T-cell (primary cell): Measurements from ENCODE around the gene ERCC3. TPM values are rescaled to one million over a fixed set of nuclear protein-coding genes. Genes with fewer than 3 reads are reported as not detected.
"Not testable (repeated sequence)": the region's sequence is repeated elsewhere in the genome, so short reads cannot be mapped to it uniquely, and the experiment has no call there.

Source experiments
- ATAC-seq, 4 experiments: fragments of 200-7000 bp in 3 of 4; fragments of 150-1000 bp in 1 of 4; cut with Tn5 transposase; replicated peaks in 1 of 4; 1 replicate in 3 of 4; 2 replicates in 1 of 4; pipeline ENCODE4 v1.10.0; 2021; ENCODE audit warnings: moderate library complexity in 3 of 4, mild to moderate bottlenecking in 2 of 4, moderate number of reproducible peaks in 1 of 4
- CTCF ChIA-PET, 2 donors: fragments of 300-600 bp; sonication (Branson Sonifier 250); formaldehyde crosslinking; loops; one replicate each; lab custom pipeline; 2022; ENCODE audit warnings: antibody characterized with exemption in 2 of 2; lab: Charles Lee
- POLR2A ChIA-PET, 2 donors: fragments of 300-600 bp; sonication (Branson Sonifier 250); formaldehyde crosslinking; loops; one replicate each; lab custom pipeline; 2022; ENCODE audit warnings: antibody characterized with exemption in 2 of 2; lab: Charles Lee
- DNase-seq, 35 experiments: peaks; one replicate each; pipeline versions ENCODE4 v3.0.0 to v3.0.0-alpha.2; 2013 to 2023
- H3K27ac ChIP-seq: one replicate; pipeline ENCODE4 v1.5.1; 2013; ENCODE audit warnings: low read length
- H3K27me3 ChIP-seq, 2 experiments: replicated peaks in 1 of 2; 1 replicate in 1 of 2; 2 replicates in 1 of 2; pipeline versions ENCODE4 v1.6.1 to v1.7.0; 2013; ENCODE audit warnings: low read length in 1 of 2, mixed read lengths in 1 of 2; ENCODE audit not compliant: control insufficient read depth in 2 of 2, insufficient read depth in 2 of 2; ENCODE audit errors: extremely low read depth in 1 of 2
- H3K36me3 ChIP-seq, 2 donors: 1 replicate in 1 of 2; 2 replicates in 1 of 2; pipeline versions ENCODE4 v1.6.1 to v1.7.0; 2013; ENCODE audit warnings: low read length in 1 of 2; ENCODE audit not compliant: control insufficient read depth in 2 of 2, insufficient read depth in 1 of 2; ENCODE audit errors: extremely low read depth in 1 of 2
- H3K4me1 ChIP-seq, 2 experiments: 1 replicate in 1 of 2; 2 replicates in 1 of 2; pipeline versions ENCODE4 v1.6.1 to v1.7.0; 2013; ENCODE audit warnings: low read length in 2 of 2, mixed read lengths in 1 of 2; ENCODE audit not compliant: insufficient read depth in 2 of 2, control insufficient read depth in 1 of 2; ENCODE audit errors: extremely low read depth in 1 of 2
- H3K4me3 ChIP-seq, 2 donors: 1 replicate in 1 of 2; 2 replicates in 1 of 2; pipeline versions ENCODE4 v1.5.1 to v1.7.0; 2013; ENCODE audit warnings: mild to moderate bottlenecking in 2 of 2, low read length in 1 of 2, moderate library complexity in 1 of 2; ENCODE audit not compliant: control insufficient read depth in 1 of 2; ENCODE audit errors: extremely low read depth in 1 of 2
- H3K9me3 ChIP-seq: 2 replicates; pipeline ENCODE4 v1.7.0; 2013
- H3K27ac Mint-ChIP-seq, 2 donors: one replicate each; pipeline ENCODE4 v1.8.0; 2020 to 2021; ENCODE audit warnings: mild to moderate bottlenecking in 2 of 2, mixed read lengths in 2 of 2
- H3K27me3 Mint-ChIP-seq, 2 donors: one replicate each; pipeline ENCODE4 v1.8.0; 2021 to 2022; ENCODE audit warnings: mixed read lengths in 2 of 2
- H3K36me3 Mint-ChIP-seq: one replicate; pipeline ENCODE4 v1.8.0; 2021; ENCODE audit warnings: mixed read lengths
- H3K4me1 Mint-ChIP-seq, 3 donors: one replicate each; pipeline ENCODE4 v1.8.0; 2020 to 2022; ENCODE audit warnings: mixed read lengths in 3 of 3, mild to moderate bottlenecking in 1 of 3
- H3K4me3 Mint-ChIP-seq, 3 donors: one replicate each; pipeline ENCODE4 v1.8.0; 2020 to 2022; ENCODE audit warnings: mild to moderate bottlenecking in 3 of 3, mixed read lengths in 3 of 3, moderate library complexity in 3 of 3
- H3K9me3 Mint-ChIP-seq, 3 donors: one replicate each; pipeline ENCODE4 v1.8.0; 2020 to 2022; ENCODE audit warnings: mixed read lengths in 3 of 3
- WGBS: methylation state at CpG from one replicate; pipeline ENCODE4 v1.1.5; 2013; ENCODE audit warnings: missing lambda C conversion rate; ENCODE audit not compliant: insufficient coverage; 5-methylcytosine and 5-hydroxymethylcytosine counted together
- total RNA-seq, 35 experiments: library from RNA in 6 of 35; stranded (reverse) in 6 of 35; fragments of 120-200 nt in 1 of 35; gene quantifications; one replicate each; pipeline versions ENCODE4 v1.2.1 to v1.2.4 and lab custom pipeline; 2013 to 2026

The ERCC3 gene
- total RNA-seq, 5 donors from 2014 or later (not counting 1 experiment from before 2014, with no cell fraction given) = 41.5 to 62.1 (median 52.3) TPM

DNA sequence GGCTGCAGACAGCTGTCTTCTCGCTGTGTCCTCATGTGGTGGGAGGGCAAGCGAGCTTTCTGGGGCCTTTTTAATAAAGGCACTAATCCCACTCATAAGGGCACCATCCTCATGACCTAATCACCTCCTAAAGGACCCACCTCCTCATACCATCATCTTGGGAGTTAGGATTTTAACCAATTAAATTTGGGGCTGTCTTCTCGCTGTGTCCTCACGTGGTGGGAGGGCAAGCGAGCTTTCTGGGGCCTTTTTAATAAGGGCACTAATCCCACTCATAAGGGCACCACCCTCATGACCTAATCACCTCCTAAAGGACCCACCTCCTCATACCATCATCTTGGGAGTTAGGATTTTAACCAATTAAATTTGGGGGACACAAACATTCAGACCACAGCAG, 66.7 kb downstream of the ERCC3 start:
- H3K4me3 ChIP-seq, H3K27ac Mint-ChIP-seq, H3K36me3 Mint-ChIP-seq, H3K4me1 ChIP-seq, ATAC-seq, H3K4me1 Mint-ChIP-seq, DNase-seq, CTCF ChIA-PET, H3K4me3 Mint-ChIP-seq, H3K36me3 ChIP-seq, H3K9me3 ChIP-seq, H3K9me3 Mint-ChIP-seq, H3K27ac ChIP-seq, POLR2A ChIA-PET: not testable (repeated sequence)
- peaks cover 3 to 31% of the 10 kb centered on the region in 2 experiments for H3K27me3 ChIP-seq
- peaks cover 32 to 45% of the 10 kb centered on the region in 2 donors for H3K27me3 Mint-ChIP-seq
- no CpG with 5 or more reads among the region's 5 CpGs for WGBS

DNA sequence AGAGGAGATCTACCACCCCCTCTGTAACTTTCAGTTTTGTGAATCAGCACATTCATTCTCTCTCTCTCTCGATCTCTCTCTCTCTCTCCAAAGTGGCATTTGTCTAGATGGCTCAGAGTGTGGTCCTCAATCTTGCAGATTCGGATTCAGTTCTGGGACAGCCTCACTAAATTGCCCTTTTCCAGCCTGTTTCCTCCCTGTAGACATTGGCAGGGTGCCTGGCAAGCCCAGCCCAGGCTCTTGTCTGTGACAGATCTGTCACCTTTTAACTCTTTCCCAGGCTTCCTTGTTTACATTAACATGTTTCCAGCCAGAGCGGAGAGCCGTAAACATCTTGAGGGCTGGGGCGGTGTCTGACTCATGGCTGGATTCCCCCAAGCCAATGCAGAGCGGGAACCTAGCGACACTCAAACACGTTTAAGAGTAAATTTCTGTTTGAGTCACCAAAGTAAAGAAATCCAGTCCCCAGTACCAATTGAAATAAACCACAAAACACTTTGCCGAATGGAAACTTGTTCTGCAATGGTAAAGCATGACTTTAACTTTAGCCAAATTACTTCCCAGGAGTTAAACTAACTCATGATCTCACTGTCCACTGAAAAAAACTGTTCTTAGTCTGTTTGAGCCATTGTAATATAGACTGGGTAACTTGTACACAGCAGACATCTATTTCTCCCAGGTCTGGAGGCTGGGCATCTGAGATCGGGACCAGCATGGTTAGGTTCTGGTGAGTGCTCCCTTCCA, 67.3 kb downstream of the ERCC3 start:
- H3K27me3 ChIP-seq = peaks cover 3 to 35% of the 10 kb centered on the region in 2 experiments
- no peaks in the 10 kb centered on the region for H3K9me3 ChIP-seq
- H3K4me3 ChIP-seq = no peak overlapping the region
- H3K4me1 ChIP-seq = peaks cover 0 to 5% of the 10 kb centered on the region in 2 experiments
- no peak for DNase-seq
- CTCF ChIA-PET = no interaction called here
- Mint-ChIP-seq H3K36me3 (peaks cover 2% of the 10 kb centered on the region), H3K4me3 (no peak overlapping the region), H3K9me3 (peaks cover 4 to 5% (median 4%) of the 10 kb centered on the region in 3 donors), H3K27me3 (peaks cover 32 to 46% of the 10 kb centered on the region in 2 donors), H3K27ac (no peak overlapping the region), H3K4me1 (peaks cover 0 to 5% (median 2%) of the 10 kb centered on the region in 3 donors)
- no peak for ATAC-seq
- no peak overlapping the region for H3K27ac ChIP-seq
- H3K36me3 ChIP-seq = no peaks in the 10 kb centered on the region
- 24% methylated on average over 6 of the region's 10 CpGs for whole genome bisulfite sequencing
- POLR2A ChIA-PET = no interaction called here

- Mint-ChIP-seq H3K4me1 (peaks cover 0 to 5% (median 2%) of the 10 kb centered on the region in 3 donors), H3K4me3 (no peak overlapping the region), H3K27ac (no peak overlapping the region), H3K36me3 (no peaks in the 10 kb centered on the region), H3K27me3 (peaks cover 32 to 50% of the 10 kb centered on the region in 2 donors), H3K9me3 (peaks cover 4 to 5% (median 4%) of the 10 kb centered on the region in 3 donors)
- no peak for DNase-seq
- H3K27ac ChIP-seq = no peak overlapping the region
- POLR2A ChIA-PET = no interaction called here
- ATAC-seq = no peak
- WGBS = 46% methylated on average over 4 of the region's 9 CpGs
- no peaks in the 10 kb centered on the region for H3K36me3 ChIP-seq
- H3K27me3 ChIP-seq = peaks cover 3 to 39% of the 10 kb centered on the region in 2 experiments
- H3K9me3 ChIP-seq = no peaks in the 10 kb centered on the region
- CTCF ChIA-PET = no interaction called here
- H3K4me3 ChIP-seq = no peak overlapping the region
- peaks cover 0 to 5% of the 10 kb centered on the region in 2 experiments for H3K4me1 ChIP-seq
Measured at GRCh38 chr2:127226132-127226519, 67.8 kb downstream of the ERCC3 start.

DNA sequence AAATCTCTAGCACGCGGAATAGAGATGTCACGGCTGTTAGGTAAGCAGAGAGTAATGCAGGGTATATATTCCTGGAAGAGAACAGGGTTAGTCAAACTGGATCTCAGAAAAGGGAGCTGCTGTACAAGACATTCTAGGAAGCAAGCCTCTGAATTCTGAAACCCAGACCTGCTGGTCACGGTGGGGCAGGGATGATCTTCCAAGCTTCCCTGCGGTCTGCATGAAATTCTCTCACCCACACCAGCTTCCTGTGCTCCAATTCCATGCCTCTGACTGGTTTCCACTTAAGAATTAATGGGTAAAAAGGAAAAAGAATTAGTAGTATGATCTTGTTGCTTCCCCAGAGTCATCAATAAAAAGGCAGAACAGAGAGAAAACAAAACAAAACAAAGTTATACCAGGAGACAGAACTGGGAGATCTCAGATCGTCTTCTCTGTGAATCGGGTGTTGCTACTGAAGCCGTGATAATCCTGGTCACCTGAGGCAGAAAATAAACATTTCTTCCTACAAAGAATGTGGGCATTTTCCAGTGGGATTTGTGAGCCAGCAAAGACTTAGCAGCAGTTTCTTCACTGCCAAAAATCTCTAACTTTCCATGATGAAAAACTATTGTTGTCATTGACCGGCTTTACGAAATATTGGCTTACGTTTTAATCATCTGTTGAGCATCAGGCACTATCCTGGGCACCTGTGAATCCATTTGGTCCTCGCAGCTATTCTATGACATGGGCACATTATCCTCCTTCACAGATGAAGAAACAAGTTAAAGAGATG, 68.6 kb downstream of the ERCC3 start:
- H3K27me3 Mint-ChIP-seq = peaks cover 38 to 57% of the 10 kb centered on the region in 2 donors
- 81% methylated on average over 4 of the region's 12 CpGs for WGBS
- ChIA-PET POLR2A (no interaction called here), CTCF (interaction anchor here in 1 of 2 donors (0.5 kb wide), 1 partner anchor 24 kb away, joined by 3 read pairs; no protein-coding TSS in a partner anchor)
- H3K36me3 Mint-ChIP-seq = no peaks in the 10 kb centered on the region
- Histone ChIP-seq H3K36me3 (no peaks in the 10 kb centered on the region), H3K27me3 (peaks cover 6 to 45% of the 10 kb centered on the region in 2 experiments), H3K27ac (no peak overlapping the region), H3K4me1 (peaks cover 0 to 9% of the 10 kb centered on the region in 2 experiments), H3K9me3 (no peaks in the 10 kb centered on the region), H3K4me3 (no peak overlapping the region)
- H3K4me3 Mint-ChIP-seq = no peak overlapping the region
- ATAC-seq (no peak), DNase-seq (no peak)
- peak overlapping the region in 1 of 2 donors; percentile 21 for H3K27ac Mint-ChIP-seq
- H3K4me1 Mint-ChIP-seq = peaks cover 5 to 10% (median 7%) of the 10 kb centered on the region in 3 donors
- peaks cover 4 to 5% (median 4%) of the 10 kb centered on the region in 3 donors for H3K9me3 Mint-ChIP-seq

GRCh38 chr2:127224135-127224534, 69.8 kb downstream of the ERCC3 start:
- peaks cover 8 to 53% of the 10 kb centered on the region in 2 experiments for H3K27me3 ChIP-seq
- H3K27ac Mint-ChIP-seq = not testable (repeated sequence)

More at GRCh38 chr2:127224135-127224534, 69.8 kb downstream of the ERCC3 start:
- H3K9me3 Mint-ChIP-seq, H3K4me3 ChIP-seq, DNase-seq, ATAC-seq, H3K36me3 ChIP-seq, H3K36me3 Mint-ChIP-seq, H3K4me3 Mint-ChIP-seq, CTCF ChIA-PET, H3K9me3 ChIP-seq, POLR2A ChIA-PET, H3K27ac ChIP-seq: not testable (repeated sequence)
- H3K4me1 Mint-ChIP-seq = peaks cover 10 to 14% (median 11%) of the 10 kb centered on the region in 3 donors
- peaks cover 8 to 15% of the 10 kb centered on the region in 2 experiments for H3K4me1 ChIP-seq
- peaks cover 41 to 60% of the 10 kb centered on the region in 2 donors for H3K27me3 Mint-ChIP-seq
- WGBS = no CpG with 5 or more reads among the region's 5 CpGs
